RPMI8226 (cell line): ENCODE data around the gene PRPF40B.

ENCODE experiments used
- DNase-seq: peaks from one replicate; pipeline ENCODE4 v3.0.0-alpha.2; 2015

PRPF40B gene

GRCh38 chr12:49689785-49690184 is 66.4 kb downstream of the PRPF40B start:
- no peak for DNase-seq

- no peak for DNase-seq
Measured at GRCh38 chr12:49692851-49693250, 69.5 kb downstream of the PRPF40B start.

GRCh38 chr12:49693931-49694444 is 70.6 kb downstream of the PRPF40B start:
- no peak for DNase-seq
